CD4-positive, alpha-beta T cell treated with Interleukin-17A for 1 hour (primary cell): ENCODE data around the gene RAD50.
"Not testable (repeated sequence)": the region's sequence is repeated elsewhere in the genome, so short reads cannot be mapped to it uniquely, and the experiment has no call there.

ENCODE experiments used
- DNase-seq: peaks from one replicate; pipeline ENCODE4 v3.0.0-alpha.2; 2020

The RAD50 gene

GRCh38 chr5:132556763-132557477 is at the start of gene RAD50:
RAD50 (plus strand) TSS chr5:132556977; CDS start chr5:132557325, 348 bp downstream.
- DNase-seq, result peak; percentile 93

DNA sequence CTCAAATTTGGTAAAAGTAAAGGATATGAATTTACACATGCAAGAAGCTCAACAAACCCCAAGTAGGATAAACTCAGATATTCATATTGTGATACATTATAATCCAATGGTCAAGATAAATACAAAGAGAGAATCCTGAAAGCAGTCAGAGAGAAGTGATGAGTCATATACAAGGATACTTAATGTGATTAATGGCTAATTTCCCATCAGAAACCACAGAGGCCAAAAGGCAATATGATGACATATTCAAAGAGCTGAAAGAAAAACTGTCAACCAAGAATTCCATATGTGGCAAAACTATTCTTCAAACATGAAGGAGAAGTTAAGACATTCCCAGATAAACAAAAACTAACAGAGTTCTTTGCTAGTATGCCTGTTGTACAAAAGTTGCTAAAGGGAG is 46.7 kb upstream of the RAD50 start:
- no peak for DNase-seq

DNA sequence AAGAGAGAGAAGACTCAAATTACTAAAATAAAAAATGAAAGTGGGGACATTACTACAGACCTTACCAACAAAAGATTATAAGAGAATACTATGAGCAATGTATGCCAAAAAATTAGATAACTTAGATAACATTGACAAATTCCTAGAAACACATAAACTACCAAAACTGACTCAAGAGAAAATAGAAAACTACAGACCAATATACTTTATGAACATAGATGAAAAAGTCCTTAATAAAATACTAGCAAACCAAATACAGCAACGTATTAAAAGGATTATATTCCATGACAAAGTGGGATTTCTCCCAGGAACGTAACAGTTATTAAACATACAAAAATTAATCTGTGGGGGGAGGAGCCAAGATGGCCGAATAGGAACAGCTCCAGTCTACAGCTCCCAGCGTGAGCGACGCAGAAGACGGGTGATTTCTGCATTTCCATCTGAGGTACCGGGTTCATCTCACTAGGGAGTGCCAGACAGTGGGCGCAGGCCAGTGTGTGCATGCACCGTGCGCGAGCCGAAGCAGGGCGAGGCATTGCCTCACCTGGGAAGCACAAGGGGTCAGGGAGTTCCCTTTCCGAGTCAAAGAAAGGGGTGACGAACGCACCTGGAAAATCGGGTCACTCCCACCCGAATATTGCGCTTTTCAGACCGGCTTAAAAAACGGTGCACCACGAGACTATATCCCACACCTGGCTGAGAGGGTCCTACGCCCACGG is 43.0 kb upstream of the RAD50 start:
- DNase-seq, result not testable (repeated sequence)

GRCh38 chr5:132522067-132522466 is 34.7 kb upstream of the RAD50 start:
- not testable (repeated sequence) for DNase-seq

DNA sequence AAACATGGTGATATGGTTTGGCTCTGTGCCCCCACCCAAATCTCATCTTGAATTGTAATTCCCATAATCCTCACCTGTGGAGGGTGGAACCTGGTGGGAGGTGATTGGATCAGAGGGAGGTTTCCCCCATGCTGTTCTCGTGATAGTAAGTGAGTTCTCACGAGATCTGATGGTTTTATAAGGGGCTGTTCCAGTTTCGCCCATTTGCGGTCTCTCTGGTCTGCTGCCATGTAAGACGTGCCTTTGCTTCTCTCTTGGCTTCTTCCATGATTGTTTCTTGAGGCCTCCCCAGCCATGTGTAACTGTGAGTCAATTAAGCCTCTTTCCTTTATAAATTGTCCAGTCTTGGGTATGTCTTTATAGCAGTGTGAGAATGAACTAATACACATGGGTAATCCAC is 31.9 kb upstream of the RAD50 start:
- not testable (repeated sequence) for DNase-seq

GRCh38 chr5:132525299-132525724 is 31.5 kb upstream of the RAD50 start:
- no peak for DNase-seq

GRCh38 chr5:132526290-132526973 is 30.3 kb upstream of the RAD50 start:
- peak; percentile 62 for DNase-seq

- DNase-seq, result no peak
Measured at GRCh38 chr5:132526974-132527564, 29.7 kb upstream of the RAD50 start.

- no peak for DNase-seq
Measured at GRCh38 chr5:132528021-132528420, 28.8 kb upstream of the RAD50 start.

- DNase-seq, result peak; percentile 16
Measured at GRCh38 chr5:132528866-132529634, 27.7 kb upstream of the RAD50 start.

DNA sequence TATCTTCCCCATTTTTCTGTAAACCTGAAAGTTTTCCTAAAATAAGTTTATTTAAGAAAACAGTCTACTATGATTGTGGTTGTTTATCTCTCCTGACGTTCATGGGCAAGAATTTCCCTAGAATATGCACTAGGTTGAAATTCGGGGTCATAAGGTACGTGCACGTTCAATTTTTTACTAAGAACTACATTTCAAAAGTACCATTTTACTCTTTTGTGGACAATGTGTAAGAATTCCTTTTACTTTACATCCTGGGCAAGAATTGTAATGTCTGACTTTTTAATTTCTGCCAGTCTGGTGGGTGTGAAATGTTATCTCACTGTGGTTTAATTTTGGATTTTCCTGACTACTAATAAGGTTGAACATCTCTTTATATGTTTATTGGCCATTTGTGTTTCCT is 25.8 kb upstream of the RAD50 start:
- no peak for DNase-seq

DNA sequence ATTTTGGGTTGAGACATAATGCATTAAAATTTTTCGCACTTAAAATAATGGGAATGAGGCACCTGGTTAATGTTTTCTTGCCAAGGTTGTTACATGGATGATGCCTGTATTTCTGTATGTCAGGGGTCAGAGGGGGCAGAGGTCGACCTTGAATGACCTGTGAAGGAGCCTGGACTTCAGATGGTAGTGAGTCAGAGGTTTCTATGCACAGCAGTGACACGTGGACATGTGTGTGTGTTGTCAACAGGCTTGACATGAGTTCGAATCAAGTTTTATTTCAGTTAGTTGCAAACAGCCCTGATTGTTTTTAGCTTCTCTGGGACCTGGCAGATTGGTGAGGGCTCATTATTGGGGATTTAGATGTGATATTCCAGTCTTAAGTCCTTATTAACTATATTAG is 17.1 kb upstream of the RAD50 start:
- DNase-seq, result no peak

DNA sequence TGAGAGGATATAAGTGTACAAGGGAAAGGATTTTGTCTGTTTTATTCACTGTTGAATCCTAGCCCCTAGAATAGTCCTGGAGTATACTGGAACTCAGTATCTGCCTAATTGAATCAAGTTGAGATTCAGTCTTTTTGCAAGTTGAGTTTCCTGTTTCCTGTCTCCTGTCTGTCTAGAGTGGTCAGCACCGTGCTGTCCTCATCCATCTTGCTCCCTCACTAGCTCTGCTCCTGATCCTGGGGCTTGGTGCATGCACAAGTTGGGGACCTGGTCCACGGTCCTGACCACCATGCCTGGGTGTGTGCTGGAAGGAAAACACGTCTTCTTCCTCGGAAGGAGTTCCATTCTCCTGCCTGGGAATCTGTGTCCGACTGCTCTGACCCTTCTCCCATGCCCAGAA is 16.6 kb upstream of the RAD50 start:
- no peak for DNase-seq

GRCh38 chr5:132540764-132541163 is 16.0 kb upstream of the RAD50 start:
- no peak for DNase-seq

DNA sequence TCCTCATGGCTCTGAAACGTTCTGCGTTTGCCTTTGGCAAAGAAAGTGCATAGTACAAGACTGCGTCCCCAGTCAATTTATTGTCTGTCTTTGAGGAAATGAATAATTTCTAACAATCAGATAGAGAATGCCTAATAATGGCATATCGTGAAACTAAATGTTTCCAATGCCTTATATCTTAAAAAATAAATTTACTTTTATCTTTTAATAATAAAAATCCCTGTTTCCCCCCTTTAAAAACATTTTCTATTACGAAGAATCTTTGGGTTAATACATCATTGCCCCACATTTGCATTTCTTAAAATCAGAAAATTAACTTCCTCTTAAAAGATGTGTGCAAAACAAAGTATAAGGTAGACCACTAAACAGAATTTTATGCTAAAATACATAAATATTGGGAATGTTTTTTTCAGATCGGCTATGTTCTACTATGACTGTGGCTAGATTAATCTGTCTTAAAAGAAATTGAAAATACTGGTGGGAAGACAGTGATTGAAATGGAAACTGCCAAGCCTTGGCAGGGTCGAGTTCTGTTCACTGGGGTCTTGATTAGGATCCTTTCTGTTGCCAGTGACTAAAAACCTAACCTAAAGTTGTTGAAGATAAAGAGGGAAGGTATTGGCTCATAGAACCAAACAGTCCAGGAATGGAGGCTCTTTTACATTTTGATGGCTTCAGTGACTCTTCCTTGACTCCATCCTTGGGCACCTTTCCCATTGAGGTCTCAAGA is 13.1 kb upstream of the RAD50 start, which contains the start of gene IL5:
Gene IL5 (minus strand): TSS at position 51 of the 730 bp plus-strand sequence. CDS start 44 bp downstream, at position 7.
- no peak for DNase-seq

DNA sequence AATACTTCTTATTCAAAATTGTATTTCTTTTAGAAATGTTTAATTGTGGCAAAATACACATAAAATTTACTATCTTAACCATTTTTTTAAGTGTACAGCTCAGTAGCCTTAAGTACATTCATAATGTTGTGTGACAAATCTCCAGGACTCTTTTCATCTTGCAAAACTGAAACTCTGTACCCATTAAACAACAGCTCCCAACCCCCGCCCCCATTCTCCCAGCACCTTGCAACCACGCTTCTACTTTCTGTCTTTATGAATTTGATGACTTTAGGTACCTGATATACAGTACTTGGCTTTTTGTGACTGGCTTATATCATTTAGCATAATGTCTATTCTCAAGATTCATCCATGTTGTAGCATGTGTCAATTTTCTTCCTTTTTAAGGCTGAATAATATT is 10.7 kb upstream of the RAD50 start:
- no peak for DNase-seq

DNA sequence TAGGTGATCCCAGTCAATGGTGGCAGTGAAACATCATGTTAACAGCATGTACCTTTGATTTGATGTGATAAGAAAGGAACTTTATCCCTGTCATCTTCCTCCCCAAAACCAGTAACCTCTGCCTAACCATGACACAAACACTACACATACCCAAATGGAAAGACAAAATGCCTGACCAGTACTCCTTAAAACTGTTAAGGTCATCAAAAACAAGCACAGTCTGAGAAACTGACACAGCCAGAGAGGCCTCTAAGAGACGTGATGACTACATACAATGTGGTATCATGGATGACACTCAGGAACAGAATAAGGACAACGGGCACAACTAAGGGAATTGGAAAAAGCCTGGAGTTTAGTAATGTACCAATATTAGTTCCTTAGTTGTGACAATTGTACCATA is 9.5 kb upstream of the RAD50 start:
- DNase-seq, result no peak

DNA sequence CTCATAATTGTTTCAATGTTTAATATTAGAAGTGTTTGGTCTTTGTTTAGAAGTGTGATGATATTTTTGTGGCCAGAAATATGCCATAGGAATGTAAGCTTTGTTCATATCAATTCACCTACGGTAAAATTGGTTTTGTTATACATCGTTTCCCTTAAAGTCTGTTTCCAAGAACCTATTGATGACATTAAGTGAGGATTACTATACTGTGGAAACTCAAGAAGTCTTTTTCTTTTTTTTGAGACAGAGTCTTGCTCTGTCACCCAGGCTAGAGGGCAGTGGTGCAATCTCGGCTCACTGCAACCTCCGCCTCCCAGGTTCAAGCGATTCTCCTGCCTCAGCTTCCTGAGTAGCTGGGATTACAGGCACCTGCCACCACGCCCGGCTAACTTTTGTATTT is 7.9 kb upstream of the RAD50 start:
- not testable (repeated sequence) for DNase-seq

DNA sequence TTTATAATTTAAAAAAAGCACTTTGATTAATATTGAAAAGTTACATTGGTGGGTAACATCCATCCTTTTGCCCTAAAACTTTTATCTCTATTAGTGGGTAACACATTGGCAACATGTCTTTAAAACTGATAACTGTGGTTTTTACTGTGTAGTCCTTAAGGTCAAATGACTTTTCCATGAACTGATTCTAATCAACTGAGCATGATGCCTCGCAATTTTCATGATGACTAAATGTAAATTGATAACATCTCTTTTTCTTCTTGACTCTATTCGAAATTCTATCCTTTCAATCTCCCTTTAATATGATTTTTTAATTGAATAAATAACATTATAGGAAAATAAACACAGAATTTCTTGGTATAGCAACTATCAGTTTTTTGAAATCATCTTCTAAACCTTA is 7.2 kb upstream of the RAD50 start:
- no peak for DNase-seq

- no peak for DNase-seq
Measured at GRCh38 chr5:132556153-132556762, 519 bp upstream of the RAD50 start.

- no peak for DNase-seq
Measured at GRCh38 chr5:132557478-132558172, 848 bp downstream of the RAD50 start.
